Measurements from ENCODE around the gene ZC3H12D. TPM values are rescaled to one million over a fixed set of nuclear protein-coding genes. Genes with fewer than 3 reads are reported as not detected.

Gene ZC3H12D
- under 1 TPM; 0.17 to 0.41 (median 0.26) TPM for total RNA-seq
- polyA plus RNA-seq: under 1 TPM; 0.17 to 0.28 (median 0.26) TPM
- long read RNA-seq, donor 1: 0 reads
- long read RNA-seq, donor 2, partial matches to known transcripts: 1 of 1 reads
- long read RNA-seq, donor 2, other reads (novel, unspliced or antisense): 0 of 1 reads

- Histone ChIP-seq H3K27me3 (ENCODE audit: insufficient read depth in 3 of 3, low read length in 2 of 3) (no peaks in the 10 kb centered on the region), H3K36me3 (ENCODE audit: insufficient read depth in 1 of 2, low read depth in 1 of 2) (no peaks in the 10 kb centered on the region), H3K27ac (peak within 1 kb of the TSS; percentile 5), H3K4me1 (peaks cover 15% of the 10 kb centered on the region), H3K4me3 (peak within 1 kb of the TSS; percentile 28), H3K9me3 (no peaks in the 10 kb centered on the region)
- peak; percentile 61 to 95 (median 80) for ATAC-seq
- 12 to 27% (median 21%) methylated on average over 22 of the region's 22 CpGs for WGBS, 3 donors
- intact Hi-C loops (cut with DNase I): no loop called here
- peak; percentile 61 to 84 for DNase-seq
- no peak for TF ChIP-seq CTCF (IDR thresholded peaks at IDR 0.05)
Observed at GRCh38 chr6:149484733-149485700, at the start of gene ZC3H12D. Gene ZC3H12D (minus strand): TSS chr6:149485014. CDS start chr6:149474543, 10,471 bp downstream.

- no peaks in the 10 kb centered on the region for H3K27me3 ChIP-seq (ENCODE audit: insufficient read depth in 3 of 3, low read length in 2 of 3)
- no peak for ATAC-seq
- peaks cover 5 to 100% of the 10 kb centered on the region in 2 donors for H3K36me3 ChIP-seq (ENCODE audit: insufficient read depth in 1 of 2, low read depth in 1 of 2)
- WGBS, 3 donors: 93 to 96% (median 94%) methylated on average over 5 of the region's 5 CpGs
- no peaks in the 10 kb centered on the region for H3K4me1 ChIP-seq
- no peak for TF ChIP-seq CTCF (IDR thresholded peaks at IDR 0.05)
- H3K27ac ChIP-seq: no peak overlapping the region
- intact Hi-C loops (cut with DNase I): no loop called here
- no peaks in the 10 kb centered on the region for H3K9me3 ChIP-seq
- no peak overlapping the region for H3K4me3 ChIP-seq
- DNase-seq: no peak
Observed at GRCh38 chr6:149529650-149530049, 44.8 kb upstream of the ZC3H12D start.

GRCh38 chr6:149515494-149515893, 30.7 kb upstream of the ZC3H12D start:
- DNase-seq (no peak), ATAC-seq (no peak)
- H3K9me3 ChIP-seq: no peaks in the 10 kb centered on the region
- intact Hi-C loops (cut with DNase I): loop anchor here in 1 of 2 donors (5.0 kb wide), 1 partner anchor 433 kb away; no protein-coding TSS in a partner anchor
- no peaks in the 10 kb centered on the region for H3K27me3 ChIP-seq (ENCODE audit: insufficient read depth in 3 of 3, low read length in 2 of 3)
- no peaks in the 10 kb centered on the region for H3K4me1 ChIP-seq
- no peak for TF ChIP-seq CTCF (IDR thresholded peaks at IDR 0.05)
- no peak overlapping the region for H3K4me3 ChIP-seq
- WGBS, 3 donors: 94 to 97% (median 97%) methylated on average over 1 of the region's 1 CpG
- peaks cover 0 to 63% of the 10 kb centered on the region in 2 donors for H3K36me3 ChIP-seq (ENCODE audit: insufficient read depth in 1 of 2, low read depth in 1 of 2)
- no peak overlapping the region for H3K27ac ChIP-seq

GRCh38 chr6:149513915-149514314, 29.1 kb upstream of the ZC3H12D start:
- Histone ChIP-seq H3K27ac (no peak overlapping the region), H3K36me3 (ENCODE audit: insufficient read depth in 1 of 2, low read depth in 1 of 2) (peaks cover 0 to 62% of the 10 kb centered on the region in 2 donors), H3K4me3 (no peak overlapping the region), H3K27me3 (ENCODE audit: insufficient read depth in 3 of 3, low read length in 2 of 3) (no peaks in the 10 kb centered on the region), H3K9me3 (no peaks in the 10 kb centered on the region), H3K4me1 (no peaks in the 10 kb centered on the region)
- ATAC-seq (no peak), DNase-seq (no peak)
- 85 to 92% (median 87%) methylated on average over 5 of the region's 5 CpGs for WGBS, 3 donors
- intact Hi-C loops (cut with DNase I): no loop called here
- TF ChIP-seq CTCF (IDR thresholded peaks at IDR 0.05): no peak

Measured in psoas muscle (tissue), 8 donors.